Activated effector memory CD4-positive, alpha-beta T cell treated with anti-CD3 and anti-CD28 coated beads, Interleukin-2, amount 50 U/mL, for 16 hours (primary cell): ENCODE results near the gene ZNF692.

Experiments used
- DNase-seq: peaks from one replicate; pipeline ENCODE4 v3.0.0-alpha.2; 2020

The ZNF692 gene

DNA sequence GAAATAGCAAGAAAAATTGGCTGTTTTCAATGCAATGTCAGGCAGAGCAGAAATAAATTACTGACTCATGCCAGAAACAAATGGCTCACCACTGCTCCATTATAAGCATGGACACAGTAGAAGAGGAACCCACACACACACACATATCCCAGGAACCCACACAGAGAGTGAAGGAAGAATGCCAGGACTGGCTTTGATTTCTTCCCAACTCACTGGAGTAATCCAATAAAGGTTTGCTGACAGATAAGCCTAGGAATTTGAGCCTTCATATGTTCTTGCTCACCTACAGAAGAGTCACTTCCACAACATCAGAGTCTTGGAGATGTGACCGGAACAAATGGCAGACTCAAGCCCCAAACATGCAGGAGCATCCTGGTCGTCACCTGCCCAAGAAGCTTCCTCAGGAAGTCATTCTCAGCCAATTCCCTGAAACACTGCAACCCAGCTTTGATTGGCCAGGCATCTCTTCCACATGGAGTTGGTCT is 35.3 kb downstream of the ZNF692 start:
- peak; percentile 17 for DNase-seq

DNA sequence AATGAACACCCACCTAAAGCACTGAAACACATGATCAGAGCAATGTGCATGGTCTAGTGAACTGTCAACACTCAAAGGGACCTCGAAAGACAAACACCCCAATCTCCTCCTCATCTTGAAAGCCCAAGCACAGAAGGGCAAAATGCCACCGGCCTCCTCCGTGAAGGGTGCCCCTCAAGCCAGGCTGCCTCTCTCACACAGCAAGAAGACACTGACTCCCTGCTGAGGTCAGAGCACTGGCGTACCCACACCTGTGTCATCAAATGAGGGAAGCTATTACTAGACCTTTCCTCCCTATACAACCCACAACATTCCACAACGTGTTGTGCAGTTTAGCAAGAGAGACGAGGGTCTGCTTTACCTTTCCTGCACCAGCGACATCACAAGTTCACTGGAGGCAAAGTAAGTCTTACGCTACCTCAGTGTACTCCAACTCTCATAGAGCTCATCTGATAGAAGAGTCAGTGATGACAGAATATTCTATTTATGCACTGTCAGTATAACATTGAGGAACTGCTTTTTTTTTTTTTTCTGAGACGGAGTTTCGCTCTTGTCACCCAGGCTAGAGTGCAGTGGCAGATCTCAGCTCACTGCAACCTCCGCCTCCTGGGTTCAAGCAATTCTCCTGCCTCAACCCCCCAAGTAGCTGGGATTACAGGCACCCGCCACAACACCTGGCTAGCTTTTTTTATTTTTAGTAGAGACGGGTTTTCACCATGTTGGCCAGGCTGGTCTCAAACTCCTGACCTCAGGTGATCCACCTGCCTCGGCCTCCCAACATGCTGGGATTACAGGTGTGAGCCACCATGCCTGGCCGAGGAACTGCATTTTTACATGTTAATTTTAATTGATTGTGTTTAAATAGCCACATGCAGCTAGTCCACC is 36.5 kb downstream of the ZNF692 start:
- peak; percentile 60 for DNase-seq

DNA sequence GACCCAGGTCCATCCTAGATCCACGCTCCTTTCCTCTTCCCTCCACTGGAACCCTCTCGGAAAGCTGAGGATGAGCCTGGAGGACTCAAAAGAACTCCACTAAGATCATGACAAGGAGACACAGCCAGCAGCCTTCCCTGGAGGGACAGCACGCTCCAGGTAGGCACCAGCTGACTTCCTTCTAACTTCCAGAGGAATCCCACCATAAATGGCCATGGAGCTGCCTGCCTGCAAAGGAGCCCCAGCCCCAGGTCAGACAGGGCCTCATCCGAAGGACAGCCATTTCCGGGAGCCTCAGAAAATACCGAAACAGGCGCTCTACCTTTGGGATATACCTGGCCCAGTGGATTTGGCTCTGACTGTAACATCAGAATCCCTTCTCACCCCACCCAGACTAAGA is 37.2 kb downstream of the ZNF692 start:
- DNase-seq, result peak; percentile 51

DNA sequence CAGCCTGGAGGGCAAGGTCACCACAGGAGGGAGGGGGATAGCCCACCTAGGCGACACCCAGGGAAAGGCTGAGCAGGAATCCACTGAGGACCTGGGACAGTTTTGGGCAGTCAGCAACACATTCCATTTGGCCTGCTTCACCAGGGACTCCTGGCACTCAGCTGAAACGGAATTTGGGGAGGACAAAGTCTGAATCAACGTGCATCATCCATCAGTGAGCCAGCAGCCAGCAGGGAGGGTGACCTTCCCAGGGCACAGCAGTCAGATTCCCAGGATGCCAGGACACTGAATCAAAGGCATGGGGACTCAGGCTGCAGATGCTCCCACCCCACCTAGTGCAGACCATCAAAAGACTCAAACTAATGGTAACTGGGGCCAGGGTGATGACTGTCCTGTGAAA is 37.8 kb downstream of the ZNF692 start:
- DNase-seq, result peak; percentile 42

DNA sequence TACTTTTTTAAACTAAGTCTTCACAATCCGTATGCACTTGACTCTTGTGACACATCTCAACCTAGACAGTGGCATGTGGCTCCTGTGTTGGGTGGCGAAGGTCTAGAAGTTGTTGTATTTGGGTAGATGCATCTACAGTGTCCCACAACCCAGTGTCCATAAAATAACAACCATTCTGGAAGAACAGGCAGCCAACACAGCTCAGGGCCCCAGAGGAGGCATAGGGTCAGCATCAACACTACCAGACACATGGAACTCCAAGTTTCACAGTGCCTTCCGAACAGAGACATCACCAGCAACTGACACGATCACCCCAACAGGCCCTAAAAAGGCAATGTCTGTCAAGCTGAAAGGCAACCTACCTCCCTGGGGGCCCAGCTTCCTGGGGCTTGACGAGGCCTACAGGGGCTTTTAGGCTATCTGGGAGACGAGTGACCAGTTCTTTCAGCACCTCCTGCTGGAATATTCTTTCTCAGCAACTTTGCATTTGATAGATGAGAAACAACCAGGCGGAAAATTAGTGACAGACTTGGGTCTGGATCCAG is 38.8 kb downstream of the ZNF692 start:
- DNase-seq, result peak; percentile 25

DNA sequence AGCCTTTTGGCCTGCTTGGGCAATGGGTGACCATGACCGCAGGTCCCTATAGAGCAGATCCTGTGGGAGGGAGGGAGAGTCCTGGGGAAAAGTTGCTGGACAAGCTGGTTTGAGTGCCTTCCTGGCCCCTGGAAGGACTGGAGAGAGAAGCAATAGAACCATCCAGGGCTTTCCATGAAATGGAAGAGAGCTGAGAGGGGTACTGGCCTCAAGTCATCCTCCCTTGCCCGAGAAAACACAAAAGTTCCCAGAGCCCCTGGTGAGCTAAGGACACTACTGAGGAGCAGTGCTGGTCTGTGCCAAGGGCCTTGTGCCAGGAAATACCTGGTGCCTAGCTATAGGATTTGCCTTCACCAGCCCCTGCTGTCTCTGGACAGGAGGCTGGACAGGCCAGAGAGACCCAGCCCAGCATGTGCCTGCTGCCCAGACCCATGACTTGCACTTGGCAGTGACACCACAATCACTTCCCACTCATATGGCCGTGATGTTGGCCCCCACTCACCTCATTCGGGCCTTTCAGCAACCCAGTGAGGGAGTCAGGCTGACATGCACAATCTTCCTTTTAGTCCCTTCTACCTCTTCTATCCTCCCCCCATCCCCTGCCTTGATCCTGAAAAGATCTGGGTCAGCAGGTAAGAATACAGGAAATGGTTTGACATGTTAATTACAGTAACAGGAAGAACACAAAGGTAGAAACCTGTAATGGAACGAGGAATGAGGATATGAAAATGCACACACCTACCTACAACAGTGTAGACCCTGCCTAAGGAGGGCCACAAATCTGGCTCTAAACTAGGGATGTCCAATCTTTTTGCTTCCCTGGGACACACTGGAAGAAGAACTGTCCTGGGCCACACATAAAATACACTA is 40.1 kb downstream of the ZNF692 start:
- DNase-seq, result peak; percentile 59

DNA sequence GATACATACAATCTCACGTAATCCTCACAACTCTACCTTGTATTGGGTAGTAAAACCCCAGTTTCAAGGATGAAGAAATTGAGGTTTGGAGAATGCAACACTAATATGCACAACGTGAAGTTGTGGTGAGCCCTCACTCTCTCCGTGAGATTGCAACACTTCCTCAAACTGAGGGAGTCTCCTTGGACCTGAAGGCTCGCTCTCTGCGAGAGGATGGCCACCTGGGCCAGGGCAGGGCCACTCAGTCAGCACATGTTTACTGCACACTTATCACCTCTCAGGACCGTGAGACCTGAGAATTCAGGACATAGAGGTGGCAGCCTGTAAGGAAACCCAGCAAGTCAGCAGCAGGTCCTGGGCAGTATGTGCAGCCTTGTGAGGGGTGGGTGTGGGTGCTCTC is 41.8 kb downstream of the ZNF692 start:
- no peak for DNase-seq

DNA sequence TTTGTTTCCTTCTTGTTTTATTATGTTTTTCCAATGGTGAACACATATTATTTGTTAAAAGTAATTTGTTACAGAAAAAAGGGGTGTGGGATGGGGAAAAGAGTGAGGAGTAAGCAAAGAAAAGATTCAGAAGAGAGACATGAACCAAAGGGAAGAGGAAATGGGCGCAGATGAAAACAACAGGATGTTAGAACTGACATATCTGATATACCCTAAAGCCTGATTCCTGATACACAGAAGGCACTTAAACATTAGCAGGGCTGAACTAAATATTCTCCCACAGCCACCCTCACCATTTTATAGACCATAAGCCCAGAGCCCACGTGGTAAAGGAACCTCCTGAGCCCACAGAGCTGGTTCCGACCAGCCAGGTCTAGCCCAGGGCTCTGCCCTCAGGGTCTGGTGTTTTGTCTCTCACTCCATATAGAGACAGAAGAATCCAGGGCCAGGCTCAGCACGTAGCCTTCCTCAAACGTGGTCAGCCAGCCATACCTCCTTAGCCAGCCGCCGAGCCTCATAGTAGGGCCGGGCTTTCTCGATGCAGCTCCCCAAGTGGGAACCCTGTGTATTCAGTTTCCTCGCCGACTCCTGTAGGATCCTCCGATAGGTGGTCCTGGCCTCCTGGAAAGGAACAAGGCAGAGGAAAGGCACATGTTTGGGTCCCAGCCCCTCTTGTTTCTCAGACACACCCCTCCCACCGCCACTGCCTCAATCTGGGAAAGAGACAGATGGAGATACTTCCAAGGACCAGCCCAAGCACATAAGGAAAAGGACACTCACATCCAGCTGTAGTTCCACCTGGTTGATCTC is 42.6 kb downstream of the ZNF692 start:
- DNase-seq, result peak; percentile 55

DNA sequence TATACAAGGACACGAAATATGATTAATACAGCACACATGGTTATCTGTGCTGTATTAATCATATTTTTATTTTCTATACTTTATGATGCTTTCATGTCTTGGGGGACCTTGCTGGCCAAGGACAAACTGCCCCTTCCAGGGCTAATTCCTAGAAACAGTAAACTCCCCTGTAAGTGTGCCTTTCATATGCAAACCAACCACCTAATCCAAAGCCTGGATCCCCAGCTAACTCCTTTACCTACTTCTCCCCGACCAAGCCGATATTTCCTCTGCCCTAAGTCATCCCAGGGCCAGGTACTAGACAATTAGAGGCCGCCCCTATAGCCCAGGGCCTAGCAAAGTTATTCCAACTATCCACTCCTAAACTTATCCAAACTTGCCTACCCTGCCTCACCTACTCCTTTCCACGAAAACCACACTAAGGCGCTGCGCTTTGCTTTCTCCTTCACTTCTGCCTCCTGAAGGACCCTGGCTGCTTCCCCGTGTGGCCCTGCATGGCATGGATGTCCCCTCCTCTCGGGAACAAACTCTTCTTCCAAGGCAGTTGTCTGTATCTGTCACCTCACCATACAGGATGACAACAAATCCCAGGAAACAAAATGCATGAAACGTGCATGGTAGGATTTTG is 43.4 kb downstream of the ZNF692 start:
- DNase-seq, result peak; percentile 9

DNA sequence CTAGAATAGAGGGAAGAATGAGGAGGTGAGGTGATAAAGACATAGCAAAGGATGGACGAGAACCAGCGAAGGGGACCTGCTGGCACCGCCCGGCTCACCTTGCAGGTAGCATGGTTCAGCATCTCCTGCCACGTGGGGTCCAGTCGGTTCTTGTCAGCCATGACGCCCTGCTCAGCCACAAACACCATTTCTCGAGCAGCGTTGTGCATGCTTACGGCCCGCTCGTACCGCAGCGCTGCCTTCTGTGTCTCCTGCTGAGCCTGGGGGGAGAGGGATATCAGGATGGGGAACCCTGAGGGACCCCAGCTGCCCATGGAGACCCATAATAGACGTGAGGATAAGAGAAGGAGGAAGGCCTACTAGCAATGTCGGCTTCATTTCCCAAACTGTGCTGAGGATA is 44.5 kb downstream of the ZNF692 start:
- peak; percentile 47 for DNase-seq

DNA sequence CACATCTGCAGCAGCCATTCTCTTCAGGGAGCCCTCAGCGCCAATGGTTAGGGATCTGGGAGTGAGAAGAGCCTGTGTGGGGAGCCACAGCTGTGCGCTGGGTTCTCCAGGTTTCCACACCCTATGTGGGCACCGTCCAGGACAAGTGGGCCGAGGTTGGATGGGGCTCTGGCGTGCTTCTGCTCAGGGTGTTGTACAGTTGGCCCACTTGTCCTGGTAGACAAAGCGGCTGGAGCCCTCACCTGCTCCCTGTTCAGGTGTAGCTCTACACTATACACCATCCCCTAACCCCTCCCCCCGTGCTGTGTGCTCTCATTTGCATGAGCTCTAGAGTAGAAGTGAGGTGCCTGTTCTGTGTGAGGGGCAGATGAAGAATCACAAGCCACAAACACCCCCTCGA is 45.3 kb downstream of the ZNF692 start:
- DNase-seq, result peak; percentile 38

DNA sequence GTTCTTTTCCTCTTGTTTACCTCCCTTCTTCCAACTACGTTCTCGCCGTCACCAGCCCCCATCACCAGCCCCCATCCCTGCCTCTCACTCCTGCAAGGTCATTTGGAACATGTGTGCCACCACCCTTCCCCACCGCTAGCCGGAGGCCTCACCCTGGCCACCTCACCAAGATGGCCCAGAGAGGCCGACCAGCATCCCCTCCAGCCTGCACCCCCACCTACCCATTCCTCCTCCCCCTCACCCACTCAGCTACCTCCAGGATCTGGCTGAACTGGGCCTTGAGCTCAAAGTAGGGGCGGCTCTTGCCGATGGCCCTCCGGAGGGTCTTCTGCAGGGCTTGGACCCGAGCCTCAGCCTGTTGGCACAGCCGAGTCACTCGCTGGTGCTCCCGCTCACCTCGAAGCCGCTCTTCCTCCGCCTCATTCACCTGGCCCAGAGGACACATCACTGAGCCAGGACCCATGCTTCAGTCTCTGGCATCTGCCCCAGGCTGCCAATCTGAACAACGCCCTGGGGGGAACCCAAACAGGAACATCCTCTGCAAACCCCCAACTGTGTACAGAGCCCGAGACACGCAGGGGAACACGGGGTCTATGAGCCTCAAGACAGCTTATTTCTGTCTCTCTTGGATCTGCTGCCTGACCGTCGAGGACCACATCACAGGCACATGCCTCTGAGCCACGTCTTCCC is 46.0 kb downstream of the ZNF692 start:
- DNase-seq, result peak; percentile 52

DNA sequence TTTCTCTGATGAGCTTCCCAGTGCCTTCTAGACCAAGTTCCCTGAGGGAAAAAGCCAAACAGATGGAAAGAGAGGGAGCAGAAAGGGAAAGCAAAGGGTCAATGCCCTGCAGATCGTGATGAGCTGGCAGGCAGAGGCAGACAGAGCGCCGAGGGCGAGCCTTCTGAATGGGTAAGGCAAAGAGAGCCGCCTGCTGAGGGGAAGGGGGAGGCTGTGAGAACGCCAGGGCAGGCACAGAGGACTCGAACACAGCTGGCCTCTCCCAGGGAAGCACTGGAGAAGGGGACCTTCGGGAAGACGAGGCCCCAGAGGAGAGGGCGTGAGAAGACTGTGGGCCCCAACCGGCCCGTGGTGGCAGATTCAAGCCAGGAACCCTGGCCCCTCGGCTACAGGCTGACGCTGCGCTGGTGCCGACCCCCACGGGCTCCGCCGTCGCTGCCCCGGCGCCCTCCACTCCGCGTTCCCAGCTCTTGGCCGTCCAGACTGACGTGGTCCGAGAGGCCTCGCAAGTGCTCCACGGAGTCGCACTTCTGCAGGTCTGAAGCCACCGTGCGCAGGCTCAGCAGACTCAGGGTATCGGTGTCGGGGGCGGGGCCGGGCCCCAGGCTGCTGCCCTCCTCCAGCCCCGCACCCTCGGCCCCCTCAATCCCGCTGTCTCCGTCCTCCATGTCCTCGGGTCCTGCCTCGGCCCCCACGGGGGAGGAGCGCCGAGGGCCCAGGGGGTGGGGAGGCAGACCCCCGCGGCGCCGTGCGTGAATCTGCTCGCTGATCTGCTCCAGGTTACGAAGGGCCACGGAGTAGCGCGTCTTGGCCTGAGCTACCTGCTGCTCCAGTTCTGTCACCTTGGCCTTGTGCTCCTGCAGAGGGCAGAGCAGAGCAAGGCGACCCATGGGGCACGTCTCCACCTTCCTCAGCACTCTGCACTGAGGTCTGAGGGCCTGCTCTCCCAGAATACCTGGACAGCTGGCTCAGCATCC is 47.1 kb downstream of the ZNF692 start:
- peak; percentile 58 for DNase-seq

DNA sequence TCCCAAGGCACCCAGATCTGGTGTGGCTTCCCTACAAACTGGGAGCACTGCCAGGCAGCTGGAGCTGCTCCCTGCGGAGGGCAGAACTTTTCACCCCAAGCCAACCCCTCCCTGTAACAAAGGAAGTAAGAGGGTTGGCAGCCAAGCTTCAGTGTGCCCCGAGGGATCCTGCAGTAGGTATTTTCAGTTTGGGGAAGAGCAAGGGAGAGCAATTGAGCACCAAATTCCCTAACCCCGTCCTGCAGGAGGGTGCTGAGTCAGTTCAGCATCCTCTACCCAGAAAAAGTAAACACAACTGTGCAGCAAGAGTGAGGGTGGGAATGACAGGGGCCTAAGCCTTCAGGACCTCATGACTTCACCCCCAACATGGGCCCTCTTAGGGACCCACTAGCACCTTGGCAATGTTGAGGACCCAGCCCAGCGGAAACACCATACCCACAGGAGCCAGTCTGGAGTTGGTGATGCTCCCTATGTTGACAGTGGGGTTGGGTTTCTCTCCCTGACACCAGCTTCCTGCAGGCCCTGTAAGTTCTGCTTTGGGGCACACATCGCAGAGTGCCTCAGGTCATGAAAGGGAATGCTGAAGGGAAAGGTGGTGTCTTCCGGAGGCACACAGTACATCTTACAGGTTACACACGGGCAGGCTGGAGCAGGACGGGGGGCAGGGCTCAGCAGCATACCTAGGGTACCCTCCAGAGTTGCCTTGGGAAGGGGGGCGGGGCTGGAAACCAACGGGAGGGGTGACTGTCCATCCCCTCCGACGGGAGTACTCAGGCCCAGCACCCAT is 48.0 kb downstream of the ZNF692 start:
- peak; percentile 56 for DNase-seq

DNA sequence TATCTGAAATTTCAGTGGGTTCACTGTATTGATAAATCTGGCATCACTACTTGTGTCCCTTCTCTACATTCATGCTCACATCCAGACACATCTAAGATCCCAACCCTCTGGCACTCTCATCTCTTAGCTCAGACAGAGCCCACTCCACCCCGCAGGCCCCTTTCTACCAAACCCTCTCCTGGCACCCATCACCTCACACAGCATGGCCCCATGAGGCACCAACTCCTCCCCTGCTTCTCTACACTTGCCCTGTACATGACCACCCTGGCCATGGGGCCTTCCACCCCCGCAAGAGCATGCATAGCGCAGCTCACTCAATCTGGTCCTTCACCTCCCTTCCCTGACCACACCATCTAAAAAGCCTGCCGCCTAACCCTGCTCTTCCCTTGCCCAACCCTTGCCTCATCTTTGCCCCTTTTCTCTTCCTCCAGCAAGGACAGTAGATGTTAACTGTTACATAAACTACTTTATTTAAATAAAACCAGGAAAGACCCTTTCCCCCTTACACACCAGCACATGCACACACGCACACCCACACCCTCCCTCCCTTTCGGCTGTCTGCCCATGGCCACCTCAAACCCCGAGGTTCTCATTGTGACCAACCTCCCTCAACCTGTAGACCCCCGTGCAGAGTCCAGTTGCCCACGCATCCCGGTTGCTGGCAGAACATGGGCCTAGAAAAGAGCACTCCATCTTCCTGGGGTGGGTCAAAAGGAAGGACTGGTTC is 48.7 kb downstream of the ZNF692 start:
- DNase-seq, result peak; percentile 60

DNA sequence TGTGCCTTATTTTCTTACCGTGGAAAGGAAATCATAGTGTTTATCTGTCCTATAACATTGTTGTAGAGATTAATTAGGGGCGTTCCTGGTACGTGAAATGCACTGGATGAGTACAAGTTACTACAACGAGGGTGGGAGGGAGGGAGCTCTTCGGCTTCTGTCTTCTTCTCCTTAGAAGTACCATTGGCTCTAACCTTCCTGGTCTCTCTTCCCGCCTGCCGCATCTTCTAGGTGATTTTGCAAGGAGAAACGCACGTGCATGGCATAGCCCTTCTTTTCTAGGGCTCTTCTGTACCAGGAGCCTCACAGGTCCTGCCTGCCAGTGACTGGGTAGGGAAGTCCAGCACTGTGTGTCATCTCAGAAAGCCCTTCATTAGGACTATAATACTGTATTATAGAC is 50.0 kb downstream of the ZNF692 start:
- DNase-seq, result peak; percentile 38

DNA sequence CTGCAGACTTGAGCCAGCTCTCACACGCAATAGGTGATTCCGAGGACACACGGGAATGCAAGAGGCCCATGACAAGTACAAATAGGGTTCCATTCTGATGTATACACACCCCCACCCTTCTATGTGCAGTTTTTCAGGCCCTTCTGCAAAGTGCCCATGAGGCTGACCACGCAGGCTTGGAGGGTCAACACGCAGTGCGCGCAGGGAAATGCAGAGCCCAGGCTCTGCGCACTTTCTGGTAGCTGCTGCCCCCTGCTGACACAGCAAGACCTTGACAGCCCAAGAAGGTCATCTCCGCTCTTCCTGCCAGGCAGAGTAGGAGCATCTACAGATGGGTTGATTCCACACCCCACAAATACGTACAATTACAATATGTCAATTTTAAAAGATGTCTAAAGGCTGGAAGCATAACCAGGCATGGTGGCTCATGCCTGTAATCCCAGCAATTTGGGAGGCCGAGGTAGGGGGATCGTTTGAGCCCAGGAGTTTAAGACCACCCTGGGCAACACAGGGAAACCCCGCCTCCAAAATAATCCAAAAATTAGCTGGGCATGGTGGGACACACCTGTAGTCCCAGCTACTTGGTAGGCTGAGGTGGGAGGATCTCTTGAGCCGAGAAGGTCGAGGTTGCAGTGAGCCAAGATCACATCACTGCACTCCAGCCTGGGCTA is 51.7 kb downstream of the ZNF692 start:
- peak; percentile 79 for DNase-seq

DNA sequence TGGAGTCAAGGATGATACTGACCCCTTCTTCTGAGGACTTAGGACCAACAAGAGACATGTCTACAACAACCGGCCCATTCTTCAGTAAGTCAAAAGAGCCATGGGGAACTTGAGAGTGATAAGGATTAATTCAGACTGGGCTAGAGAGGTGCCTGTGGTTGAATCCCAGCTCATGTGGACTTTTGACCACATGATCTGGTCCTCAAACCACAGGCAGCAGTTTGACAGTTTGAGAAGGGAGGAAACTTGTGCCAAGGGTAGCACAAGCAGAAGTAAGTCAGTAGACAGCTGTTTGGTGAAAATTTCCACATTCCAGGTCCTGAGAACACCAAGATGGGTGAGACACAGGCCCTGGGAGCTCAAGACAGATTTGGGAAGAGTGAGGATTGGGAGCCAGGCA is 53.0 kb downstream of the ZNF692 start:
- DNase-seq, result peak; percentile 3
